Bone marrow (tissue), 2 donors: ENCODE results near the gene ANKZF1.

Source experiments
- DNase-seq, 2 donors: peaks; one replicate each; lab custom pipeline; 2025; lab: John Stamatoyannopoulos, UW

Gene ANKZF1

DNA sequence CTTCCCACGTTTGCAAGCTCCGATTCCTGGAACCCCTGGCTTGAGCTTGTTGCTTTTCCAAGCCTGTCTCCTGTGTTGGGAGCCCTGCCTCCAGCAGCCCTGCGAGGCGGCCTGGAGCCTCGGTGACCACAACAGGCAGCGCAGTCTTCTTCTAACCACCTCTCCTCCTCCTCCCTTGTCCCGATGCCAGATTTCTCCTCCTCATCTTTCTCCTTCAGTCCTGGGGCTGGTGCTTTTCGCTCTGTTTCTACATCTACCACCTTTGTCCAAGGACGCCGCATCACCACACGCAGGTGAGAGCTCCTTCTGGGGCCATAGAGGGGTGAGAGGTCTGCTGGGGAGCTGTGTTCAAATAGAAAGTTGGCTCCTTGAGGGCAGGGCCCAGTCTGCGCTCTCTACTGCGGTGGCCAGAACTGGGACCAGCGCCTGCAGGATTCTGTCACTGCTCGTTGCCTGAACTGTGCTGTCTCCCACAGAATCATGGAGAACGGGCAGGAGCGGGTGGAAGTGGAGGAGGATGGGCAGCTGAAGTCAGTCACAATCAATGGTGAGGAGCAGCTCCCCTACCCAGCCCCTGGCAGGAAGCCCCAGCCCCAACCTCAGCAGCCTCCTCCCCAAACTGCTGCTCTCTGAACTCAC, 53.5 kb downstream of the ANKZF1 start:
- no peak for DNase-seq

- DNase-seq = no peak
Observed at GRCh38 chr2:219284501-219285372, 55.1 kb downstream of the ANKZF1 start.

- no peak for DNase-seq
Observed at GRCh38 chr2:219285373-219285735, 55.7 kb downstream of the ANKZF1 start.

DNA sequence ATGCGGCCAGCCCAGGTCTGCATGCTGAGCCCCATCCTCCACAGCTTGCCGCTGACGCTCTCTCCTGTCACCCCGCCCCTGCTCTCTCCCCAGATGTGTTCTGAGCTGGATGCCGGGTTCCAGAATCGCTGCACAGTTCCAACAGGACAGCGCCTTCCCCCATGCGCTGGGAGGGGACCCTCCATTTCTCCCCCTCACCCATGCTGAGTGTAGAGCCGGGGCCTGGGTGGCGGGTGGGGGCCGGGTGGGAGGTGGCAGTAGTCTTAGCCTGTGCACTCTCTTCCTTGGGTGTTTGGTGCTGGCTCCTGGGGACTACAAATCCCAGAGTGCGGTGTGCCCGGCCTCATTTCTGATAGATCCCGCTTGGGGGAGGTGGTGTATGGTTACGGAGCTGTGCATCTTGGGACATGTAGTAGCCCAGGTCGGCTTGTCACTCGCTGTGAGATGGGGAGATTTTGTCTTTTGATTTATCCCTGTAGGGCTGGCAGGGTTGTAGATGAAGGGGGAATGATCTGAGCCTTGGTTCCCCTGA, 56.4 kb downstream of the ANKZF1 start:
- no peak for DNase-seq
